ENCODE data around the gene SIGLEC8. TPM values are rescaled to one million over a fixed set of nuclear protein-coding genes. Genes with fewer than 3 reads are reported as not detected.
"Not testable (repeated sequence)": the region's sequence is repeated elsewhere in the genome, so short reads cannot be mapped to it uniquely, and the experiment has no call there.

The SIGLEC8 gene
- total RNA-seq, 4 donors from 2014 or later: 0.18 to 13.2 (median 0.52) TPM

DNA sequence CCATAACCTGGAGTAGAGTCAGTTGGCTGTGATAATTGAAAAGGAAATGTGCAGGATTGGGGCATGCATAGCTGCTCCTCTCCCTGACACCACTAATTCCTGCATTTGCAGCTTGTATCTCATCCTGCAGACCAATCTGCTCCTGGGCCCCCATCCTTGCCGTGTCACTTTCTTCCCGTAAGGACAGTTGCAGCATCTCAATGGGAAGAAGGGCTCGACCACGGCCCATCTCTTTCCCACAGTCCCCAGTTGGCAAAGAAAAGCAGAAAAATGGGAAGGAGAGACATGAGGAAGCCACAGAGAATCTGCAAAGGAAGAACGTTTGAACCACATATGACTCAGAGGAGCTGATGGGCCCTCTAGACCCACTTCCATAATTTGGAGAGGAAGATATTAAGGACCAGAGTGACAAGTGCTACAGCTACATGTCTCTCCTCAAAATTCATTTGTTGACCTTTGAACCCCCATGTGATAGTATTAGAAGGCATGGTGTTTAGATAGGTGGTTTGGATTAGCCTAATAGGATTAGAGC lies 45.1 kb upstream of the SIGLEC8 start:
- Histone ChIP-seq H3K27me3 (no peaks in the 10 kb centered on the region), H3K36me3 (no peaks in the 10 kb centered on the region), H3K9me3 (no peaks in the 10 kb centered on the region), H3K4me3 (no peak overlapping the region), H3K27ac (no peak overlapping the region), H3K4me1 (no peaks in the 10 kb centered on the region)
- TF ChIP-seq, protein P1, sequence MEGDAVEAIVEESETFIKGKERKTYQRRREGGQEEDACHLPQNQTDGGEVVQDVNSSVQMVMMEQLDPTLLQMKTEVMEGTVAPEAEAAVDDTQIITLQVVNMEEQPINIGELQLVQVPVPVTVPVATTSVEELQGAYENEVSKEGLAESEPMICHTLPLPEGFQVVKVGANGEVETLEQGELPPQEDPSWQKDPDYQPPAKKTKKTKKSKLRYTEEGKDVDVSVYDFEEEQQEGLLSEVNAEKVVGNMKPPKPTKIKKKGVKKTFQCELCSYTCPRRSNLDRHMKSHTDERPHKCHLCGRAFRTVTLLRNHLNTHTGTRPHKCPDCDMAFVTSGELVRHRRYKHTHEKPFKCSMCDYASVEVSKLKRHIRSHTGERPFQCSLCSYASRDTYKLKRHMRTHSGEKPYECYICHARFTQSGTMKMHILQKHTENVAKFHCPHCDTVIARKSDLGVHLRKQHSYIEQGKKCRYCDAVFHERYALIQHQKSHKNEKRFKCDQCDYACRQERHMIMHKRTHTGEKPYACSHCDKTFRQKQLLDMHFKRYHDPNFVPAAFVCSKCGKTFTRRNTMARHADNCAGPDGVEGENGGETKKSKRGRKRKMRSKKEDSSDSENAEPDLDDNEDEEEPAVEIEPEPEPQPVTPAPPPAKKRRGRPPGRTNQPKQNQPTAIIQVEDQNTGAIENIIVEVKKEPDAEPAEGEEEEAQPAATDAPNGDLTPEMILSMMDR (IDR thresholded peaks at IDR 0.05): no peak
- TF ChIP-seq POLR2A (IDR thresholded peaks at IDR 0.05): no peak
- DNase-seq: no peak

DNA sequence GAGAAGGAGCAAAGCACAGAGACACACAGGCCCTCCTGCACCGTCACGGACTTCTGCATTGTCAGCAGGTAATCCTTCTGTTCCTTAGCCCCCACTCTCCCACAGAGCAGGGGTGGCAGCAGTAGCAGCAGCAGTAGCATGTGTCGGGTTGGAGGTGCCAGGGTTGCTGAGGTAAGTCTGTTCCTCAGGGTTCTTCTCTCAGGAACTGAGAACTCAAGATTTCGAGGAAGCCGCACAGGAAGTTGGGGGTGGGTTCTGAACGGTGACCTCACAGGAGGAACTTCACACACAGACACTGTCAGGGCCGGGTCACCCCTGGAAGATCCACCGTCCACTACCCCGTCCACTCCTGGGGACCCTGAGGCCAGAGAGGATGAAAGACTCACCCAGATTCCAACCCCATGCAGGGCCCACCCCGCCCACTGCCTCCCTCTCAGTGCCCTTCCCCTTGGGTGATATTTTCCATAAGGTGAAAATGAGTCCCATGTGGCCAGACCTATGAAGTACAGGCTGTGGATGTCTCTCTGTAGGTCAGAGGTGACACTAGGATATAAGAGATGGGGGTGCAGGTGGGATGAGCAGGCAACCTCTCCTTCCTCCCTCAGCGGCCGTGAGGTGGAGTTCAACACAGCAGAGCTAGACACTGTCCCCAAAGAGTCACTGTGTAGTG lies 43.5 kb upstream of the SIGLEC8 start, which contains the start of gene SIGLEC12:
SIGLEC12 (minus strand) TSS at position 207 of the 670 bp plus-strand sequence; CDS start at position 140, 67 bp downstream.
- no peaks in the 10 kb centered on the region for H3K4me1 ChIP-seq
- H3K27ac ChIP-seq: peak within 1 kb of the TSS in 1 of 4 donors; percentile 42
- TF ChIP-seq, protein P1 (IDR thresholded peaks at IDR 0.05): no peak
- TF ChIP-seq POLR2A (IDR thresholded peaks at IDR 0.05): no peak
- H3K9me3 ChIP-seq: no peaks in the 10 kb centered on the region
- peak in 2 of 3 donors; percentile 62 to 68 for DNase-seq
- H3K36me3 ChIP-seq: no peaks in the 10 kb centered on the region
- no peaks in the 10 kb centered on the region for H3K27me3 ChIP-seq
- peak within 1 kb of the TSS in 2 of 4 donors; percentile 4 to 14 for H3K4me3 ChIP-seq

DNA sequence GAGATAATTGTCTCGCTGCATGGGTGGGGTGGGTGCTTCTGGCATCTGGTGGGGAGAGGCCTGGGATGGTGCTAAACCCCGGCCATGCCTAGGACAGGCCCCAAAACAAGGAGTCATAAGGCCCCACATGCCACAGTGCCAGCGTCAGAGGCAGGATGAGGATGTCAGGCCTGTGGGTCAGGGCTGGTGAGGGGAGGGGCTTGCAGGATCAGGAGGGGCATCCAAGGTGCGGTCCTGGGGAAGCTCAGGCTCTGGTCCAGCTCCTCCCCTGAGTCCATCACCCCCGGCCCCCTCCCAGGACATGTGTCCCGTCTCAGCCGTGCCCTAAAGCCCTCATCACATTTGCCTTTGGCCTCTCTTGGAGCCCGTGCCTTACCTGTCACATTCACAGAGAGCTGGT lies 42.7 kb upstream of the SIGLEC8 start:
- H3K27me3 ChIP-seq, DNase-seq, H3K4me1 ChIP-seq, H3K9me3 ChIP-seq, H3K4me3 ChIP-seq, H3K36me3 ChIP-seq, H3K27ac ChIP-seq: not testable (repeated sequence)

DNA sequence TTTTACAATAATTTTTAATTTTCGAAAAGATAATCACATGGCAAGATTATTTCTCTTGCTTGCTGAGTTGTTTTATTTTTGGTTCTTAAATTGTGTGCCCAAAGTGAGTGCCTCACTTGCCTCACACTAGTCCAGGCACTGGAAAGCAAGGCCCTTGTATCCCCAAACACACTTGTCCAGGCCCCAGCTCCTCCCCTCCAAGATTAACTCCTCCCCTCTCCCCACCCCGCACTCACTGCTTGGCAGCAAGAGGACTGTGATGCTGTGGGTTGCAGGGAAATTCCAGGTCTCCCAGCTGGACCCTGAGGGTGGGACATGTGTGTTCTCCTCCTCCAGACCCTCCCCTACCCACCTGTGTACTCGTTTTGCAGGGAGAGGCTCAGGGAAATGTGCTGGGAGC lies 39.4 kb upstream of the SIGLEC8 start:
- H3K9me3 ChIP-seq: no peaks in the 10 kb centered on the region
- no peaks in the 10 kb centered on the region for H3K27me3 ChIP-seq
- H3K36me3 ChIP-seq: no peaks in the 10 kb centered on the region
- no peak for DNase-seq
- TF ChIP-seq, protein P1 (IDR thresholded peaks at IDR 0.05): no peak
- TF ChIP-seq POLR2A (IDR thresholded peaks at IDR 0.05): no peak
- H3K4me3 ChIP-seq: no peak overlapping the region
- H3K4me1 ChIP-seq: no peaks in the 10 kb centered on the region
- no peak overlapping the region for H3K27ac ChIP-seq

DNA sequence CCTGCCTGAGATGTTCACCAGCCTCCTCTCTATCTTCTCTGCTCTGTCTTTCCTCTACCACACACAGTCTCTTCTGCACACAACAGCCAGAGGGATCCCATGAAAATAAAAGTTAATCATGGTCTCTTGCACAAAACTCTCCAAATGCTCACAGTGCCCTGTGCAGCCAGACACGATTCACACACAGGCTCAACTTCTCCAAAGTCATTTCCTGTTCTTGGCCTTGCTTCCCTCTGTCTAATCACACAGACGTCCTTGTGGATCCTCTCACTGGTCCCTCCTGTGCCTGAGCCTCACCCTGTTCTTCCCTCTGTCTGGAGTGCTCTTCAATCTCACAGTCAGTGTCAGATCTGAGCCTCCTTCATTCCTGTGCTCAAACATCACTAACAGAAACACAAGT lies 35.5 kb upstream of the SIGLEC8 start:
- H3K27ac ChIP-seq: no peak overlapping the region
- no peaks in the 10 kb centered on the region for H3K9me3 ChIP-seq
- H3K36me3 ChIP-seq: peaks cover 0 to 7% (median 0%) of the 10 kb centered on the region in 3 donors
- DNase-seq: no peak
- TF ChIP-seq, protein P1 (IDR thresholded peaks at IDR 0.05): no peak
- no peak overlapping the region for H3K4me3 ChIP-seq
- no peaks in the 10 kb centered on the region for H3K4me1 ChIP-seq
- no peaks in the 10 kb centered on the region for H3K27me3 ChIP-seq

DNA sequence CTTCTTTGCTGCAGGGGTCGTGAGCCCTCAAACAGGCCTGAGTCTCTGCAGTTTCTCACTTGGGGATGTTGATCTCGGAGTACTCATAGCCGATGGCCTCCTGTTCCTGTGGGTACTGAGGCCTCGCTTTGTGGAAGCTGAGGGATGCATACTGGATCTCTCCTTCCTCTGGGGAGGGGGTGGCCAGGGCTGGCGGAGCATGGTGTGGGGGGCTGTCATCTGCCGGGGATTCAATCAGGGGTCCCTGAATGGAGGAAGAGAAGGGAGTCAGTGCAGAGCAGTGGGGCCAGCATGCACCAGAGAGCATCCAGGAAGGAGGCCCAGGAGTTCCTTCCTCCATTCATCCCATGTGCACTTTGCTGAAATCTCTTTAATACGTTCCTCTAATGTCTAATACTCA lies 33.3 kb upstream of the SIGLEC8 start:
- DNase-seq: no peak

More for the DNA sequence above, 33.3 kb upstream of the SIGLEC8 start:
- H3K9me3 ChIP-seq: no peaks in the 10 kb centered on the region
- H3K36me3 ChIP-seq: peaks cover 0 to 7% (median 0%) of the 10 kb centered on the region in 3 donors
- H3K27me3 ChIP-seq: no peaks in the 10 kb centered on the region
- H3K4me3 ChIP-seq: no peak overlapping the region
- H3K27ac ChIP-seq: no peak overlapping the region
- TF ChIP-seq POLR2A (IDR thresholded peaks at IDR 0.05): no peak
- TF ChIP-seq, protein P1 (IDR thresholded peaks at IDR 0.05): no peak
- H3K4me1 ChIP-seq: no peaks in the 10 kb centered on the region
